Cerebellar cortex (tissue), 1 donor: ENCODE results near the gene DUSP1.
A peak's percentile ranks its signal among the peaks of the same experiment; 100 is the strongest.
"Not testable (repeated sequence)": the region's sequence is repeated elsewhere in the genome, so short reads cannot be mapped to it uniquely, and the experiment has no call there.

Experiments
- DNase-seq: peaks from one replicate; pipeline ENCODE4 v3.0.0-alpha.2; 2015; ENCODE audit warnings: low spot score

DUSP1 gene

GRCh38 chr5:172770675-172771438 is at the start of gene DUSP1:
TSS of gene DUSP1 (minus strand) at chr5:172771195. CDS start at chr5:172770952, 243 bp downstream.
- DNase-seq, result peak; percentile 95

- peak; percentile 51 for DNase-seq
Measured at GRCh38 chr5:172820046-172820767, 49.2 kb upstream of the DUSP1 start.

GRCh38 chr5:172819569-172819968 is 48.6 kb upstream of the DUSP1 start:
- DNase-seq, result no peak

- DNase-seq, result no peak
Measured at GRCh38 chr5:172818081-172818480, 47.1 kb upstream of the DUSP1 start.

- no peak for DNase-seq
Measured at GRCh38 chr5:172817664-172818063, 46.7 kb upstream of the DUSP1 start.

- no peak for DNase-seq
Measured at GRCh38 chr5:172816925-172817562, 46.0 kb upstream of the DUSP1 start.

- no peak for DNase-seq
Measured at GRCh38 chr5:172815631-172816030, 44.6 kb upstream of the DUSP1 start.

GRCh38 chr5:172810996-172811395 is 40.0 kb upstream of the DUSP1 start:
- DNase-seq, result not testable (repeated sequence)

GRCh38 chr5:172809774-172810173 is 38.8 kb upstream of the DUSP1 start:
- DNase-seq, result no peak

- DNase-seq, result no peak
Measured at GRCh38 chr5:172807766-172808311, 36.8 kb upstream of the DUSP1 start.

- DNase-seq, result no peak
Measured at GRCh38 chr5:172806897-172807672, 36.1 kb upstream of the DUSP1 start.

GRCh38 chr5:172805736-172806255 is 34.8 kb upstream of the DUSP1 start:
- DNase-seq, result no peak

- DNase-seq, result no peak
Measured at GRCh38 chr5:172805018-172805683, 34.2 kb upstream of the DUSP1 start.

GRCh38 chr5:172802567-172803176 is 31.7 kb upstream of the DUSP1 start:
- no peak for DNase-seq

GRCh38 chr5:172802112-172802511 is 31.1 kb upstream of the DUSP1 start:
- no peak for DNase-seq

- no peak for DNase-seq
Measured at GRCh38 chr5:172801179-172801671, 30.2 kb upstream of the DUSP1 start.

GRCh38 chr5:172800088-172800551 is 29.1 kb upstream of the DUSP1 start:
- DNase-seq, result no peak

- no peak for DNase-seq
Measured at GRCh38 chr5:172799416-172799815, 28.4 kb upstream of the DUSP1 start.

GRCh38 chr5:172798422-172799215 is 27.6 kb upstream of the DUSP1 start:
- DNase-seq, result no peak
